ENCODE data around the gene CDC16. TPM values are rescaled to one million over a fixed set of nuclear protein-coding genes. Genes with fewer than 3 reads are reported as not detected.
"Not testable (repeated sequence)": the region's sequence is repeated elsewhere in the genome, so short reads cannot be mapped to it uniquely, and the experiment has no call there.

CDC16 gene
- total RNA-seq, 1 donor from 2014 or later: 28.1 TPM

- ATAC-seq (no peak), DNase-seq (ENCODE audit: low spot score) (no peak)
Observed at GRCh38 chr13:114260814-114261213, 26.1 kb downstream of the CDC16 start.

DNA sequence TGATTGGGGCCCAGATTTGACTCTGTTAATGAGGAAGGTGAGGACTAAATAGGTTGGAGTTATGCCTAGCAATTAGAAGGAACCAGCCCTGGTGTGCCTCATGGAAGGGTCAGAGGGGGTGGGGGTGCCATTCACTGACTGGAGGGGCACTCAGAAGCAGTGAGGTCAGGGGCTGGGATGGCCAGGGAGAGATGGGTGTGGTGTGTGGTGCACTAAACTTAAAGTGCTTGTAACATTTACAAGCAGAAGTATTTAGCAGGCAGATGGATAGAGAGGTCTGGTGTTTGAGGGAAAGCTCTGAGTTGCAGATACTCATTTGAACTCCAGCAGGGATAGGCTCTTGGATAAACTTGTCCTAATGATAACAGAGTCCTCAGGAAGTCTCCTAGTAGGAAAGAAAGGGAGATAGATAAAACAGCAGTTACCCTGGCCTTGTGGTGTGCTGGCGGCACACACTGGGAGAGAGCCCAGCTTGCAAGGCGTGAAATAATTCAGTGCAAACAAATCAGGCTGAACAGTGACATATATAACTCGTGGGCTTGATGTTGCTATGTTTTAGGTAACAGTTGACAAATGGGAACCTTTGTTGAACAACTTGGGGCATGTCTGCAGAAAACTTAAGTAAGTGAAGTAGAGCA, 26.8 kb downstream of the CDC16 start:
- DNase-seq (ENCODE audit: low spot score) (no peak), ATAC-seq (peak; percentile 30)

DNA sequence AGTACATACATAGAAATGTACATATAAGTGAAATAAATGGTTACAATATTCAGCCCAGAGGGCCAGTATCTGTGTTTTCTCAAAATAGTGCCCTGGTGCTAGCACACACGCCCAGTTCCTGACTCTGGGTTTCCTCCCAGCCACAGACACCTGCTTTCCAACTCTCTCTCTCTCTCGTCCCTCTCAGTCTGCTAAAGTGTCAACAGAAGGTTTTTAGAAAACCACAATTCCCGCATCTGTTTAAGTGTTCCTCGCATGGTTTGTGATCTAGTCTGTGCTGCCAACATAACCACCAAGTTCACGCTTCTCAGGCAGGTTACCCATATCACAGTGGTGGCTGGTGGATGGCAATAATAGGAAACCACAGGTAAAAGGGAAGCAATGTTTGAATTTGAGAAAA, 28.9 kb downstream of the CDC16 start:
- no peak for DNase-seq (ENCODE audit: low spot score)
- ATAC-seq: no peak

- DNase-seq (ENCODE audit: low spot score); ATAC-seq: not testable (repeated sequence)
Observed at GRCh38 chr13:114264313-114264712, 29.6 kb downstream of the CDC16 start.

- DNase-seq (ENCODE audit: low spot score) (no peak), ATAC-seq (no peak)
Observed at GRCh38 chr13:114264886-114265611, 30.4 kb downstream of the CDC16 start.

- DNase-seq (ENCODE audit: low spot score): no peak
- no peak for ATAC-seq
Observed at GRCh38 chr13:114266241-114266640, 31.5 kb downstream of the CDC16 start.

- DNase-seq (ENCODE audit: low spot score): no peak
- no peak for ATAC-seq
Observed at GRCh38 chr13:114268344-114269280, 33.9 kb downstream of the CDC16 start.

DNA sequence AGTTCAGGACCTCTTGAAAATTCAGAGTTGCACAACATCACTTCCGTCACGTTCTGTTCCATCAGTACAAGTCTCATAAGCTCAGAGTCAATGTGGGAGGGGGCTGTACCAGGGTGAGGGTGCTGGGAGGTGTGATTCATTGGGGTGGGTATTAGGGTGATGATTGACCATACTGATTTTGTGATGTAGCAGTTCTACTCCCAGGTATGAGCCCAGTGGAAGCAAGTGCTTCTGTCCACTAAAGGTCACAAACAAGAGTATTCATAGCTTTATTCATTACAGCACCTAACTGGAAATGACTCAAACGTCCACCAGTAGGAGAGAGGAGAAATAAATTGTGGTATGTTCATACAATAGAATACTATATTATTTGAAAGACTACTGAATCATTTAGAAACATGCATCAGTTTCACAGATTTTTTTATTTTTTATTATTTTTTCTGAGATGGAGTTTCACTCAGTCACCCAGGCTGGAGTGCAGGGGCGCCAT, 34.6 kb downstream of the CDC16 start:
- ATAC-seq: no peak
- no peak for DNase-seq (ENCODE audit: low spot score)

DNA sequence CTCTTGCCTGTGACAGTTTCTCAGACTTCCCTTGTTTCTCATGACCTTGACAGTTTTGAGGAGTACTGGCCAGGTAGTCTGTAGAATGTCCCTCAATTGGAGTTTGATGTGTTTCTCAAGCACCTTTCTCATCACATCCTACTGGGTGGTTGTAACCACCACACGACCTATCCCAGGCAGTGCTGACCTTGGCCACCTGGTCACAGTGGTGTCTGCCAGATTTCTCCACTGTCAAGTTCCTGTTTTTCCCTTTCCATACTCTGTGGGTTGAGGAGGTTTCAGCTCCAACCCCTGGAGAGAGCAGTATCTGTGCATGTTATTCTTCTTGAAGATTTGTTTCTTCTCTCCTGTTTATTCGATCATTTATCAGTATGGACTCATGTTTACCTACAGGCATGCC, 38.3 kb downstream of the CDC16 start:
- ATAC-seq: peak; percentile 73
- no peak for DNase-seq (ENCODE audit: low spot score)

DNA sequence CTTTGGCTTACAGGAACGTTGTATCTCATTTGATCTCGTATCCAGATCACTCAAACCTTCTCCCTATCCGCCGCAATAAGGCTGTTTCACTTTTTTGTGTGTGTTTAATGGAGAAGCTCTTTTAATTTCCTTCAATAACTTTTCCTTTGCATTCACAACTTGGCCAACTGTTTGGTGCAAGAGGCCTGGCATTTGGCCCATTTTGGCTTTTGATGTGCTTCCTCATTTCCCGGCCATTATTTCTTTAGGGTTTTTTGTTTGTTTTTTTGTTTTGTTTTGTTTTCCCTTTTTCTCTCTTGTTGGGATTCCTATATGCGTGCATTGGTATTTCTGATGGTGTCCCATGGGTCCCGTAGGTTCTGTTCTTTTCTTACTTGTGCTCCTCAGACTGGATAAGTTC, 40.6 kb downstream of the CDC16 start:
- ATAC-seq: no peak
- DNase-seq (ENCODE audit: low spot score): no peak

- DNase-seq (ENCODE audit: low spot score): no peak
- ATAC-seq: no peak
Observed at GRCh38 chr13:114279146-114279545, 44.4 kb downstream of the CDC16 start.

GRCh38 chr13:114279758-114280355, 45.2 kb downstream of the CDC16 start:
- DNase-seq (ENCODE audit: low spot score) (no peak), ATAC-seq (no peak)

GRCh38 chr13:114281351-114282040, 46.8 kb downstream of the CDC16 start, which contains the start of gene UPF3A:
Gene UPF3A (plus strand): TSS chr13:114281601. CDS start chr13:114281640, 39 bp downstream.
- ATAC-seq (peak; percentile 90), DNase-seq (ENCODE audit: low spot score) (peak; percentile 95)

GRCh38 chr13:114282041-114282670, 47.5 kb downstream of the CDC16 start:
- peak; percentile 51 for DNase-seq (ENCODE audit: low spot score)
- peak; percentile 61 for ATAC-seq

DNA sequence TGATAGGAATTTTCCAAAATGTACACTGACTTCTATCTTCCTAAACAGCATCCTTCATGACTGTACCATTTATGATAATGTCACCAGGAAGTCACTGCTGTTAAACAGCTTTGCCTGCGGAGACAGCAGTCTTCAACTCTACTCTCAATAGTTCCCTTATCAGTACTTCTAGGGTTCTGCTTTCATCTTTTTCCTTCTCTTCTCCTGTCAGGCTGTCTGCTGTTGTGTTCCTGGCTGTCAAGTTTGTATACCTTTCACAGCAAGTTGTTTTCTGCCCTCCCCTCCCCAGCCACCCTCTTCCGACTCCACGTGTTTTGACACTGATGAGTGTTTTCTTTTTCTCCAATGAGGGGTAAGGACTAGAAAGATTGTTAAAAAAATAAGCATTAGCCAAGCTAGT, 48.9 kb downstream of the CDC16 start:
- no peak for ATAC-seq

GRCh38 chr13:114284680-114285079, 50.0 kb downstream of the CDC16 start:
- no peak for ATAC-seq
- DNase-seq (ENCODE audit: low spot score): no peak

More for the DNA sequence above, 48.9 kb downstream of the CDC16 start:
- no peak for DNase-seq (ENCODE audit: low spot score)

DNA sequence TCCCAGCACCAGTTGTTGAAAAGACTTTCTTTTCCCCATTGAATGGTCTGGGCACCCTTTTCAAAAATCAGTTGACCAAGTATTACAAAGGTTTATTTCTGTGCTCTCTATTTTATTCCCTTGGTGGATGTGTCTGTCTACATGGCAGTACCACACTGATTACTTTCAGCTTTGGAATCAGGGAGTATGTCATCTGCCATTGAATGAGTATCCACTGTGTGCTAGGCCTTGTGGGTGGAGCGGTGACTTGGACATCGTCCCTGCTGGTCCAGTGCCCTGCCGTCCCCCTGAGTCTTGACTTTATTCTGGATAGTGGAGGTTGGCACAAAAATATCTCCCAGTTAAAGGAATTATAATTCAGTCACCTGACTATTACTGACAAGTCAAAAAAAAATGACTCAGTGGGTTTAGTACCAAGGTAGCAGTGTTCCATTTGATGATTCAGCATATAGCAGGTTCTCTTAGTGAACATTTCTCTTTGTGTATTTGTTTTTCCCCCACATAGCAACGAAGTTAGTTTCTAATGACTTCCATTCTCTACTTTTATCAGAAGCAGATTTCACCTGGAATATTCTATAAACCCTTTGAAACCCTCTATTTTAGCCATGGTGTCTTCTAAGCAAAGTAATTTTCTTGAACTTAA, 50.6 kb downstream of the CDC16 start:
- DNase-seq (ENCODE audit: low spot score) (no peak), ATAC-seq (no peak)

- no peak for ATAC-seq
- DNase-seq (ENCODE audit: low spot score): no peak
Observed at GRCh38 chr13:114286808-114287207, 52.1 kb downstream of the CDC16 start.

DNA sequence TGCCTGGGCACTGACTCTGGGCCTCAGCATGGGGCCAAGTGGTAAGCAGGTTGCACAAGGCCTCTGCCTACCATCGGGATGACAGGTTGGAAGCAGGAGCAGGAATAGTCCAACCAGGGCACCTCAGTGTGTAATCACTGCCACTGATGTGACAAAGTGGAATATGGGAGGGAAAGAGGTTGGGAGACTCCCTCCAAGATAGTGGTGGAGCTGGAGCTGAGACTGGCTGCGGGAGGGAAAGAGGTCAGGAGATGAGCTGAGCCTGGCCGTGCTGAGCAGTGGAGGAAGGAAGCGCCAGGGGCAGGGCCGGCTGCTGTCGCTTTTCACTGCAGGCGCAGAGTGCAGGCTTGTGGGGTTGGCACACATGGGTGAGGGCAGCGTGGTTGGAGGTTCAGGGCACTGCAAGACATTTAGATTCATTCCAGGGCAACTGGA, 53.5 kb downstream of the CDC16 start:
- DNase-seq (ENCODE audit: low spot score): no peak
- peak; percentile 87 for ATAC-seq

All from left lobe of liver (tissue), 2 donors.